ENCODE results near the gene DNAAF3.

DNA sequence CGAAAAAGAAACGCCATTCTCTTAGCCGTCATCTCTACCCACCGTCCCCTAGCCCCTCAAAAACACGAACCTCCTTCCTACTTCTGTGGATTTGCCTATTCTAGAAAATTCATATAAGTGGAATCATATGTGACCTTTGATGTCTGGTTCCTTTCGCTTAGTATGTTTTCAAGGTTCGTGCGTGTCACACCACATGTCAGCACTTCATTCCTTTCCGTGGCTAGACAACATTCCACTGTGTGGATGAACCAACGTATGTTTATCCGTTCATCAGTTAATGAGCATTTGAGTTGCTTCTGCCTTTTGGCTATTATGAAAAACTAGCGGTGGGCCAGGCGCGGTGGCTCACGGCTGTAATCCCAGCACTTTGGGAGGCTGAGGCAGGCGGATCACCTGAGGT is 35.0 kb downstream of the DNAAF3 start:
- TF ChIP-seq ZNF239 (tag by site-specific recombination; IDR thresholded peaks at IDR 0.05) (no peak), HOXA7 (CRISPR knock-in tag; IDR thresholded peaks at IDR 0.05; ENCODE audit: borderline replicate concordance) (no peak), CTCF (tag by site-specific recombination; IDR thresholded peaks at IDR 0.05) (no peak), ZNF561 (tag by site-specific recombination; IDR thresholded peaks at IDR 0.05; ENCODE audit: borderline replicate concordance) (no peak), ZNF184 (tag by site-specific recombination; IDR thresholded peaks at IDR 0.05) (no peak)
- TF ChIP-seq, protein P1, sequence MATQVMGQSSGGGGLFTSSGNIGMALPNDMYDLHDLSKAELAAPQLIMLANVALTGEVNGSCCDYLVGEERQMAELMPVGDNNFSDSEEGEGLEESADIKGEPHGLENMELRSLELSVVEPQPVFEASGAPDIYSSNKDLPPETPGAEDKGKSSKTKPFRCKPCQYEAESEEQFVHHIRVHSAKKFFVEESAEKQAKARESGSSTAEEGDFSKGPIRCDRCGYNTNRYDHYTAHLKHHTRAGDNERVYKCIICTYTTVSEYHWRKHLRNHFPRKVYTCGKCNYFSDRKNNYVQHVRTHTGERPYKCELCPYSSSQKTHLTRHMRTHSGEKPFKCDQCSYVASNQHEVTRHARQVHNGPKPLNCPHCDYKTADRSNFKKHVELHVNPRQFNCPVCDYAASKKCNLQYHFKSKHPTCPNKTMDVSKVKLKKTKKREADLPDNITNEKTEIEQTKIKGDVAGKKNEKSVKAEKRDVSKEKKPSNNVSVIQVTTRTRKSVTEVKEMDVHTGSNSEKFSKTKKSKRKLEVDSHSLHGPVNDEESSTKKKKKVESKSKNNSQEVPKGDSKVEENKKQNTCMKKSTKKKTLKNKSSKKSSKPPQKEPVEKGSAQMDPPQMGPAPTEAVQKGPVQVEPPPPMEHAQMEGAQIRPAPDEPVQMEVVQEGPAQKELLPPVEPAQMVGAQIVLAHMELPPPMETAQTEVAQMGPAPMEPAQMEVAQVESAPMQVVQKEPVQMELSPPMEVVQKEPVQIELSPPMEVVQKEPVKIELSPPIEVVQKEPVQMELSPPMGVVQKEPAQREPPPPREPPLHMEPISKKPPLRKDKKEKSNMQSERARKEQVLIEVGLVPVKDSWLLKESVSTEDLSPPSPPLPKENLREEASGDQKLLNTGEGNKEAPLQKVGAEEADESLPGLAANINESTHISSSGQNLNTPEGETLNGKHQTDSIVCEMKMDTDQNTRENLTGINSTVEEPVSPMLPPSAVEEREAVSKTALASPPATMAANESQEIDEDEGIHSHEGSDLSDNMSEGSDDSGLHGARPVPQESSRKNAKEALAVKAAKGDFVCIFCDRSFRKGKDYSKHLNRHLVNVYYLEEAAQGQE (tag by site-specific recombination; IDR thresholded peaks at IDR 0.05), result no peak
- TF ChIP-seq, protein P2, sequence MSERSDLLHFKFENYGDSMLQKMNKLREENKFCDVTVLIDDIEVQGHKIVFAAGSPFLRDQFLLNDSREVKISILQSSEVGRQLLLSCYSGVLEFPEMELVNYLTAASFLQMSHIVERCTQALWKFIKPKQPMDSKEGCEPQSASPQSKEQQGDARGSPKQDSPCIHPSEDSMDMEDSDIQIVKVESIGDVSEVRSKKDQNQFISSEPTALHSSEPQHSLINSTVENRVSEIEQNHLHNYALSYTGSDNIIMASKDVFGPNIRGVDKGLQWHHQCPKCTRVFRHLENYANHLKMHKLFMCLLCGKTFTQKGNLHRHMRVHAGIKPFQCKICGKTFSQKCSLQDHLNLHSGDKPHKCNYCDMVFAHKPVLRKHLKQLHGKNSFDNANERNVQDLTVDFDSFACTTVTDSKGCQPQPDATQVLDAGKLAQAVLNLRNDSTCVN (tag by site-specific recombination; optimal IDR thresholded peaks at IDR 0.05), result no peak
- TF ChIP-seq, protein P3, sequence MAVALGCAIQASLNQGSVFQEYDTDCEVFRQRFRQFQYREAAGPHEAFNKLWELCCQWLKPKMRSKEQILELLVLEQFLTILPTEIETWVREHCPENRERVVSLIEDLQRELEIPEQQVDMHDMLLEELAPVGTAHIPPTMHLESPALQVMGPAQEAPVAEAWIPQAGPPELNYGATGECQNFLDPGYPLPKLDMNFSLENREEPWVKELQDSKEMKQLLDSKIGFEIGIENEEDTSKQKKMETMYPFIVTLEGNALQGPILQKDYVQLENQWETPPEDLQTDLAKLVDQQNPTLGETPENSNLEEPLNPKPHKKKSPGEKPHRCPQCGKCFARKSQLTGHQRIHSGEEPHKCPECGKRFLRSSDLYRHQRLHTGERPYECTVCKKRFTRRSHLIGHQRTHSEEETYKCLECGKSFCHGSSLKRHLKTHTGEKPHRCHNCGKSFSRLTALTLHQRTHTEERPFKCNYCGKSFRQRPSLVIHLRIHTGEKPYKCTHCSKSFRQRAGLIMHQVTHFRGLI (tag by site-specific recombination; IDR thresholded peaks at IDR 0.05), result no peak

All from HEK293 (cell line).